DOHH2 (cell line): ENCODE measurements around the gene TTC12.

Experiments used
- EZH2phosphoT487 ChIP-seq: fragments of 200-600 bp; sonication (generic); IDR thresholded peaks from 2 replicates; pipeline ENCODE4 v1.6.1; 2017; ENCODE audit warnings: borderline replicate concordance, mild to moderate bottlenecking, antibody characterized with exemption, low read length, moderate library complexity, mixed read lengths
- TF ChIP-seq, protein P1 (sequence below): fragments of 200-600 bp; sonication (generic); IDR thresholded peaks from one replicate; pipeline ENCODE4 v1.5.1; 2014; ENCODE audit warnings: antibody characterized with exemption, mild to moderate bottlenecking, low read depth, low read length; ENCODE audit not compliant: poor library complexity, severe bottlenecking

DNA sequence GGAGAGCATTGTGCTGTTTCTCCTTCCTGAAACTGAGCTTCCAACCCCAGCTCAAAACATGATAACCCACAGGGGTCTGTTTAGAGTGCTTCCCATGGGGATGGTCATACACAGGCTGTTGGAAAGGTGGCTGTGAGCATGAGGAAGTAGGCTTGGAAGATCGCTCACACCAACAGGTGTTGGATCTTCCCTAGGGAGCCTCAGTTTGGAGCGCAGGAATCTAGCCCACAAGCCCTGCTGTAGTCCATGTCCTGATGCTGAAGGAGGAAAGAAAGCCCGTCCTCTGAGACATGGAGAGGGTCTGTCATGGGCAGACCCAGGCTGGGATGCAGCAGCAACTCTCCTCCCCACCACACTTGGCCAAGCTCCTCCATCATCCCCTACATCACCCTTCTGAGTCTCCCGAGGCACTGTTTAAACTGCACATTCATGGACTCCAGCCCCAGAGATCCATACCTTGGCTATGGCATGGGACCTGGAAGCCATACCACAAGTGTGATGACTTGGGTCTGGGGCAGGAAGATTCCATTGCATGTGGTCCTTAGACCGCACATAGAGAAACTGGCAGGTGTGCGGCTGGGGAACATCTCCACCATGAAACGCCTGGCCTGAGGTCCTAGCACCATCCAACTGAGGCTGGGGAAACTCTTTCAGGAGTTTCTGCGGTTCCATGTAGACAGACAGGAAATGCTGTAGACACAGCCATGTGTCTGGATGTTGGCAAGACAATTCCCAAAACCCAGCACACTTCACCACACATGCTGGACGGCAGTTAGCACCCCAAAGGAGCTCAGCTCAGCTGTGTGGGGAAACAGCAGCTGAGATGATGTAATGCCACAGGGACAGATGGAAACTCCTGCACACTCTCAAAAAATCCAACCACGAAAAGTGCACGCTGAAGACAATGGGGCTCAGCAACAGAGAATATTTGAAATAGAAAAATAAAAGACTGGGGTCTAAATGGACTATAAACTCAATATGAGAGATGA, 27.6 kb upstream of the TTC12 start:
- TF ChIP-seq, protein P1, sequence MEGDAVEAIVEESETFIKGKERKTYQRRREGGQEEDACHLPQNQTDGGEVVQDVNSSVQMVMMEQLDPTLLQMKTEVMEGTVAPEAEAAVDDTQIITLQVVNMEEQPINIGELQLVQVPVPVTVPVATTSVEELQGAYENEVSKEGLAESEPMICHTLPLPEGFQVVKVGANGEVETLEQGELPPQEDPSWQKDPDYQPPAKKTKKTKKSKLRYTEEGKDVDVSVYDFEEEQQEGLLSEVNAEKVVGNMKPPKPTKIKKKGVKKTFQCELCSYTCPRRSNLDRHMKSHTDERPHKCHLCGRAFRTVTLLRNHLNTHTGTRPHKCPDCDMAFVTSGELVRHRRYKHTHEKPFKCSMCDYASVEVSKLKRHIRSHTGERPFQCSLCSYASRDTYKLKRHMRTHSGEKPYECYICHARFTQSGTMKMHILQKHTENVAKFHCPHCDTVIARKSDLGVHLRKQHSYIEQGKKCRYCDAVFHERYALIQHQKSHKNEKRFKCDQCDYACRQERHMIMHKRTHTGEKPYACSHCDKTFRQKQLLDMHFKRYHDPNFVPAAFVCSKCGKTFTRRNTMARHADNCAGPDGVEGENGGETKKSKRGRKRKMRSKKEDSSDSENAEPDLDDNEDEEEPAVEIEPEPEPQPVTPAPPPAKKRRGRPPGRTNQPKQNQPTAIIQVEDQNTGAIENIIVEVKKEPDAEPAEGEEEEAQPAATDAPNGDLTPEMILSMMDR: no peak
- TF ChIP-seq EZH2phosphoT487: no peak
